H1 (cell line): Measurements from ENCODE around the gene VSIR. TPM values are rescaled to one million over a fixed set of nuclear protein-coding genes. Genes with fewer than 3 reads are reported as not detected.
A peak's percentile ranks its signal among the peaks of the same experiment; 100 is the strongest.

Source experiments
- CTCF ChIA-PET: fragments of 300-600 bp; sonication (Branson Sonifier 250); formaldehyde crosslinking; loops from one replicate; lab custom pipeline; 2021; ENCODE audit not compliant: partially characterized antibody; lab: Charles Lee
- POLR2A ChIA-PET: fragments of 300-600 bp; sonication (Branson Sonifier 250); formaldehyde crosslinking; loops from one replicate; lab custom pipeline; 2021; ENCODE audit warnings: inconsistent platforms; ENCODE audit not compliant: partially characterized antibody; lab: Charles Lee
- DNase-seq, 2 experiments: peaks; one replicate each; pipeline versions ENCODE4 v3.0.0 to v3.0.0-alpha.2; 2010 to 2022; ENCODE audit warnings: low spot score in 2 of 2, low read depth in 1 of 2, mixed read lengths in 1 of 2
- FAIRE-seq: peaks from 2 replicates; lab custom pipeline; 2011; peaks lifted over from hg19 to GRCh38; lab: Jason Lieb, UNC
- H2AFZ ChIP-seq: 2 replicates; pipeline ENCODE4 v1.8.1; 2012; ENCODE audit warnings: low read length, inconsistent platforms
- H2AK5ac ChIP-seq: 2 replicates; pipeline ENCODE4 v1.6.1; 2013; ENCODE audit warnings: low read depth, low read length
- H2BK120ac ChIP-seq: replicated peaks from 2 replicates; pipeline ENCODE3; 2013; ENCODE audit warnings: low read depth, low read length, inconsistent platforms
- H2BK12ac ChIP-seq: 2 replicates; pipeline ENCODE4 v1.6.1; 2013; ENCODE audit warnings: low read depth, low read length
- H2BK15ac ChIP-seq: 2 replicates; pipeline ENCODE4 v1.6.1; 2013; ENCODE audit warnings: low read length
- H2BK20ac ChIP-seq: 2 replicates; pipeline ENCODE4 v1.6.1; 2013; ENCODE audit warnings: low read length
- H2BK5ac ChIP-seq: 2 replicates; pipeline ENCODE4 v1.6.1; 2013; ENCODE audit warnings: low read depth, low read length
- H3K14ac ChIP-seq: 2 replicates; pipeline ENCODE4 v1.6.1; 2013; ENCODE audit warnings: inconsistent platforms; ENCODE audit not compliant: insufficient read length
- H3K18ac ChIP-seq: 2 replicates; pipeline ENCODE4 v1.6.1; 2013; ENCODE audit warnings: low read length; ENCODE audit errors: extremely low read depth
- H3K23ac ChIP-seq: 2 replicates; pipeline ENCODE4 v1.6.1; 2013; ENCODE audit warnings: inconsistent platforms; ENCODE audit not compliant: insufficient read length
- H3K23me2 ChIP-seq: 2 replicates; pipeline ENCODE4 v1.6.1; 2013; ENCODE audit warnings: low read depth, low read length
- H3K27ac ChIP-seq: 2 replicates; pipeline ENCODE4 v1.6.1; 2011; ENCODE audit warnings: low read depth, low read length, inconsistent platforms
- H3K27me3 ChIP-seq, 4 experiments: replicated peaks in 1 of 4; 1 replicate in 1 of 4; 2 replicates in 3 of 4; pipeline versions ENCODE4 v1.6.1 to v1.8.1; 2011 to 2013; ENCODE audit warnings: low read length in 3 of 4, mild to moderate bottlenecking in 3 of 4, inconsistent platforms in 2 of 4, mixed read lengths in 2 of 4, moderate library complexity in 1 of 4; ENCODE audit not compliant: control insufficient read depth in 3 of 4, insufficient read depth in 3 of 4; ENCODE audit errors: extremely low read depth in 1 of 4
- H3K36me3 ChIP-seq, 4 experiments: 2 replicates each; pipeline versions ENCODE4 v1.6.1 to v1.8.1; 2011 to 2013; ENCODE audit warnings: mild to moderate bottlenecking in 4 of 4, low read length in 3 of 4, moderate library complexity in 2 of 4, control low read depth in 1 of 4, inconsistent platforms in 1 of 4; ENCODE audit not compliant: insufficient read depth in 4 of 4, control insufficient read depth in 2 of 4
- H3K4ac ChIP-seq: replicated peaks from 2 replicates; pipeline ENCODE3; 2013; ENCODE audit warnings: low read length, low read depth, mixed read lengths, inconsistent platforms; ENCODE audit not compliant: insufficient read length
- H3K4me1 ChIP-seq, 4 experiments: replicated peaks in 1 of 4; 1 replicate in 1 of 4; 2 replicates in 3 of 4; pipeline versions ENCODE4 v1.6.1 to v1.8.1; 2011 to 2013; ENCODE audit warnings: low read length in 3 of 4, inconsistent platforms in 2 of 4, mixed read lengths in 1 of 4; ENCODE audit not compliant: insufficient read depth in 4 of 4, control insufficient read depth in 3 of 4
- H3K4me2 ChIP-seq, 2 experiments: 2 replicates each; pipeline versions ENCODE4 v1.6.1 to v1.8.1; 2011 to 2013; ENCODE audit warnings: low read depth in 2 of 2, low read length in 2 of 2, control low read depth in 1 of 2, inconsistent platforms in 1 of 2, mild to moderate bottlenecking in 1 of 2; ENCODE audit not compliant: insufficient read depth in 1 of 2
- H3K4me3 ChIP-seq, 4 experiments: fragments of 200-600, 300-600 bp in 1 of 4; sonication (generic), shearing (Covaris generic), sonication (Bioruptor Twin) in 1 of 4; 2 replicates each; pipeline versions ENCODE4 v1.5.1 to v1.8.1; 2011 to 2016; ENCODE audit warnings: low read length in 4 of 4, low read depth in 3 of 4, control low read depth in 2 of 4, inconsistent platforms in 2 of 4, mild to moderate bottlenecking in 2 of 4, mixed read lengths in 1 of 4, moderate library complexity in 1 of 4; ENCODE audit not compliant: insufficient read depth in 2 of 4; ENCODE audit errors: extremely low read depth in 1 of 4
- H3K56ac ChIP-seq: replicated peaks from 2 replicates; pipeline ENCODE3; 2013; ENCODE audit warnings: low read depth, mild to moderate bottlenecking, mixed read lengths, low read length, inconsistent platforms; ENCODE audit not compliant: insufficient read length
- H3K79me1 ChIP-seq: 2 replicates; pipeline ENCODE4 v1.6.1; 2013; ENCODE audit warnings: low read depth, low read length, control low read depth
- H3K79me2 ChIP-seq, 2 experiments: 2 replicates each; pipeline versions ENCODE4 v1.6.1 to v1.8.1; 2012 to 2013; ENCODE audit warnings: low read length in 2 of 2, mild to moderate bottlenecking in 2 of 2, inconsistent platforms in 1 of 2; ENCODE audit not compliant: insufficient read depth in 2 of 2, control insufficient read depth in 1 of 2
- H3K9ac ChIP-seq, 4 experiments: replicated peaks in 1 of 4; 1 replicate in 1 of 4; 2 replicates in 3 of 4; pipeline versions ENCODE4 v1.6.1 to v1.8.1; 2011 to 2013; ENCODE audit warnings: low read depth in 3 of 4, low read length in 3 of 4, control low read depth in 2 of 4, mild to moderate bottlenecking in 2 of 4, moderate library complexity in 2 of 4, inconsistent platforms in 1 of 4; ENCODE audit errors: extremely low read depth in 1 of 4
- H3K9me3 ChIP-seq, 2 experiments: 2 replicates each; pipeline versions ENCODE4 v1.6.1 to v1.8.1; 2012 to 2013; ENCODE audit warnings: mild to moderate bottlenecking in 2 of 2, moderate library complexity in 2 of 2, control low read depth in 1 of 2, inconsistent platforms in 1 of 2, low read depth in 1 of 2, low read length in 1 of 2, mixed read lengths in 1 of 2; ENCODE audit not compliant: insufficient read depth in 2 of 2
- H4K20me1 ChIP-seq, 2 experiments: replicated peaks in 1 of 2; 2 replicates each; pipeline versions ENCODE3 to v1.8.1; 2011 to 2013; ENCODE audit warnings: inconsistent platforms in 2 of 2, low read length in 2 of 2, mild to moderate bottlenecking in 1 of 2; ENCODE audit not compliant: insufficient read depth in 2 of 2, control insufficient read depth in 1 of 2
- H4K5ac ChIP-seq: 2 replicates; pipeline ENCODE4 v1.6.1; 2013; ENCODE audit warnings: low read length, low read depth, mixed read lengths, inconsistent platforms; ENCODE audit not compliant: insufficient read length
- H4K8ac ChIP-seq: 2 replicates; pipeline ENCODE4 v1.8.0; 2013; ENCODE audit warnings: mild to moderate bottlenecking, moderate library complexity, low read length, inconsistent platforms; ENCODE audit not compliant: insufficient read depth; ENCODE audit errors: extremely low read depth
- H4K91ac ChIP-seq: replicated peaks from 2 replicates; pipeline ENCODE3; 2013; ENCODE audit warnings: low read length, mixed read lengths, inconsistent platforms; ENCODE audit not compliant: insufficient read length
- BACH1 ChIP-seq: IDR thresholded peaks from 2 replicates; pipeline ENCODE4 v1.6.1; 2012; ENCODE audit warnings: low read length, improper control_type of control experiment
- GABPA ChIP-seq: IDR thresholded peaks from 2 replicates; pipeline ENCODE4 v1.6.1; 2011; ENCODE audit warnings: mild to moderate bottlenecking, low read length, moderate library complexity, borderline replicate concordance; ENCODE audit not compliant: insufficient read depth
- HDAC6 ChIP-seq: IDR thresholded peaks from one replicate; pipeline ENCODE4 v1.7.1; 2012; ENCODE audit warnings: low read depth, mild to moderate bottlenecking, inconsistent platforms, low read length, moderate library complexity
- PHF8 ChIP-seq: fragments of 200-600 bp; sonication (generic); conservative IDR thresholded peaks from 2 replicates; pipeline ENCODE4 v1.7.1; 2012; ENCODE audit warnings: low read depth, mild to moderate bottlenecking, inconsistent platforms, low read length, moderate library complexity
- POLR2AphosphoS5 ChIP-seq: IDR thresholded peaks from 2 replicates; pipeline ENCODE4 v1.6.1; 2011; ENCODE audit warnings: low read depth, low read length
- RFX5 ChIP-seq: IDR thresholded peaks from 2 replicates; pipeline ENCODE4 v1.6.1; 2011; ENCODE audit warnings: low read depth, low read length, improper control_type of control experiment, borderline replicate concordance
- SUZ12 ChIP-seq: fragments of 200-600 bp; sonication (generic); IDR thresholded peaks from 2 replicates; pipeline ENCODE4 v1.6.1; 2012; ENCODE audit warnings: mild to moderate bottlenecking, inconsistent platforms, low read length, moderate library complexity, mixed read lengths
- WGBS, 2 experiments: shearing (Covaris generic) in 1 of 2; methylation state at CpG; one replicate each; pipeline versions ENCODE4 v1.1.6 to v1.1.7; 2013 to 2015; ENCODE audit warnings: low lambda C conversion rate in 2 of 2, mixed read lengths in 2 of 2, inconsistent platforms in 1 of 2, low coverage in 1 of 2, missing lambda C conversion rate in 1 of 2; ENCODE audit not compliant: insufficient replicate concordance in 2 of 2, insufficient coverage in 1 of 2, insufficient read length in 1 of 2; ENCODE audit errors: extremely low coverage in 1 of 2, missing lambda C conversion rate in 1 of 2; 5-methylcytosine and 5-hydroxymethylcytosine counted together
- polyA plus RNA-seq, 7 experiments: library from polyadenylated mRNA; depleted of rRNA in 3 of 7; stranded (reverse) in 5 of 7; unstranded in 2 of 7; fragments of >200 nt in 5 of 7; fragments of 200-250 nt in 2 of 7; gene quantifications; 1 replicate in 5 of 7; 2 replicates in 1 of 7; 4 replicates in 1 of 7; pipeline versions ENCODE4 v1.2.1 to v1.2.3, GENCODE V29; 2011 to 2013; ENCODE audit warnings: missing spikeins in 2 of 7, mixed read lengths in 2 of 7
- total RNA-seq: library from RNA; stranded (reverse); fragmentation: NEBNext Ultra II Directional; extraction: Animal tissue kit (Norgen Biotek cat#: 25700); gene quantifications from 2 replicates; pipeline ENCODE4 v1.2.1, GENCODE V29; 2021
- TF ChIP-seq, protein P1 (sequence below): IDR thresholded peaks from 2 replicates; pipeline ENCODE4 v1.6.1; 2011; ENCODE audit warnings: low read length, improper control_type of control experiment
- TF ChIP-seq, protein P2 (sequence below), 3 experiments: IDR thresholded peaks; 1 replicate in 2 of 3; 2 replicates in 1 of 3; pipeline versions ENCODE4 v1.5.1 to v1.6.1; 2011; ENCODE audit warnings: low read length in 3 of 3, mild to moderate bottlenecking in 3 of 3, inconsistent platforms in 2 of 3, low read depth in 1 of 3, moderate library complexity in 1 of 3; ENCODE audit not compliant: insufficient read depth in 1 of 3; ENCODE audit errors: control extremely low read depth in 1 of 3

Gene VSIR
- total and polyA plus RNA-seq, 2 of the 8 experiments (the other 6 are each of a cell fraction or from before 2014, with no cell fraction given), result 0.33 TPM; not detected in 1

DNA sequence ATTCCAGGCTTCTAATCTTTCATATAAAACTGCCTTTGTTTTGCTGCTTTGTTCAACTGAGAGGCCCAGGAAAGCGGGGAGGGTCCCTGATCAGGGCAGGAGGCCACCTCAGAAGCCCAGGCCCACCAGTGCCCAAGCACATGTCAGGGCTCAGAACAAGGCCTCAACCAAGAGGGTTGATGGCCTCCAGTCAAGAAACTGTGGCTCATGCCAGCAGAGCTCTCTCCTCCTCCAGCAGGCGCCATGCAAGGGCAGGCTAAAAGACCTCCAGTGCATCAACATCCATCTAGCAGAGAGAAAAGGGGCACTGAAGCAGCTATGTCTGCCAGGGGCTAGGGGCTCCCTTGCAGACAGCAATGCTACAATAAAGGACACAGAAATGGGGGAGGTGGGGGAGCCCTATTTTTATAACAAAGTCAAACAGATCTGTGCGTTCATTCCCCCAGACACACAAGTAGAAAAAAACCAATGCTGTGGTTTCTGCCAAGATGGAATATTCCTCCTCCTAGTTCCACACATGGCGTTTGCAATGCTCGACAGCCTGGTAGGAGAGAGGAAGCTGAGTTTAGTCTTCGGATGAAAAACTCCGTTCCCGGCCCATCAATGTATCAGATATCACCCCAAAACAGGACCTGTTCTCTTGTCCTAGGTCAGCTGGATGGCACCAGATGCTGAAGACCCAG, 43.8 kb upstream of the VSIR start:
- Histone ChIP-seq H3K56ac (no peak overlapping the region), H4K8ac (0 out of 2 replicates have a peak overlapping the region, but pooled peaks have one; percentile 29), H3K4me1 (peaks cover 0 to 3% (median 0%) of the 10 kb centered on the region in 4 experiments; a peak in 1 of 7 replicates), H3K23me2 (no peaks in the 10 kb centered on the region), H2AK5ac (no peak overlapping the region), H4K20me1 (peaks cover 6 to 8% of the 10 kb centered on the region in 2 experiments), H2BK20ac (no peak overlapping the region), H3K4ac (no peak overlapping the region), H3K9ac (no peak overlapping the region), H3K79me1 (0 out of 2 replicates have a peak, but pooled peaks cover 2% of the 10 kb centered on the region), H3K79me2 (no peaks in the 10 kb centered on the region), H3K14ac (no peak overlapping the region), H2AFZ (no peak overlapping the region), H2BK120ac (no peak overlapping the region), H3K4me3 (no peak overlapping the region), H4K91ac (no peak overlapping the region), H3K27me3 (no peaks in the 10 kb centered on the region), H2BK12ac (no peak overlapping the region), H4K5ac (no peak overlapping the region), H3K27ac (no peak overlapping the region), H3K18ac (no peak overlapping the region), H3K4me2 (no peak overlapping the region), H3K36me3 (peaks cover 35 to 69% (median 61%) of the 10 kb centered on the region in 4 experiments), H3K9me3 (no peaks in the 10 kb centered on the region), H2BK5ac (no peak overlapping the region), H2BK15ac (no peak overlapping the region), H3K23ac (no peak overlapping the region)
- ChIA-PET CTCF (interaction anchor here (0.5 to 4.0 kb wide), 7 partner anchors 9 to 80 kb away, joined by 3 to 23 read pairs (median 4); no protein-coding TSS in a partner anchor), POLR2A (no interaction called here)
- FAIRE-seq, result no peak
- WGBS, 2 experiments, result 92% methylated on average over 8 of the region's 8 CpGs; no CpG with 5 or more reads in 1 of the 2 experiments
- no peak for DNase-seq
- no peak for TF ChIP-seq HDAC6
- TF ChIP-seq, protein P1, sequence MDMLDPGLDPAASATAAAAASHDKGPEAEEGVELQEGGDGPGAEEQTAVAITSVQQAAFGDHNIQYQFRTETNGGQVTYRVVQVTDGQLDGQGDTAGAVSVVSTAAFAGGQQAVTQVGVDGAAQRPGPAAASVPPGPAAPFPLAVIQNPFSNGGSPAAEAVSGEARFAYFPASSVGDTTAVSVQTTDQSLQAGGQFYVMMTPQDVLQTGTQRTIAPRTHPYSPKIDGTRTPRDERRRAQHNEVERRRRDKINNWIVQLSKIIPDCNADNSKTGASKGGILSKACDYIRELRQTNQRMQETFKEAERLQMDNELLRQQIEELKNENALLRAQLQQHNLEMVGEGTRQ, result no peak
- TF ChIP-seq RFX5, result no peak
- TF ChIP-seq, protein P2, sequence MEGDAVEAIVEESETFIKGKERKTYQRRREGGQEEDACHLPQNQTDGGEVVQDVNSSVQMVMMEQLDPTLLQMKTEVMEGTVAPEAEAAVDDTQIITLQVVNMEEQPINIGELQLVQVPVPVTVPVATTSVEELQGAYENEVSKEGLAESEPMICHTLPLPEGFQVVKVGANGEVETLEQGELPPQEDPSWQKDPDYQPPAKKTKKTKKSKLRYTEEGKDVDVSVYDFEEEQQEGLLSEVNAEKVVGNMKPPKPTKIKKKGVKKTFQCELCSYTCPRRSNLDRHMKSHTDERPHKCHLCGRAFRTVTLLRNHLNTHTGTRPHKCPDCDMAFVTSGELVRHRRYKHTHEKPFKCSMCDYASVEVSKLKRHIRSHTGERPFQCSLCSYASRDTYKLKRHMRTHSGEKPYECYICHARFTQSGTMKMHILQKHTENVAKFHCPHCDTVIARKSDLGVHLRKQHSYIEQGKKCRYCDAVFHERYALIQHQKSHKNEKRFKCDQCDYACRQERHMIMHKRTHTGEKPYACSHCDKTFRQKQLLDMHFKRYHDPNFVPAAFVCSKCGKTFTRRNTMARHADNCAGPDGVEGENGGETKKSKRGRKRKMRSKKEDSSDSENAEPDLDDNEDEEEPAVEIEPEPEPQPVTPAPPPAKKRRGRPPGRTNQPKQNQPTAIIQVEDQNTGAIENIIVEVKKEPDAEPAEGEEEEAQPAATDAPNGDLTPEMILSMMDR (IDR thresholded peaks at IDR 0.05; ENCODE audit: control extremely low read depth in 1 of 3, insufficient read depth in 1 of 3, low read depth in 1 of 3, low read length in 3 of 3), result no peak
- TF ChIP-seq SUZ12, result no peak
- no peak for TF ChIP-seq POLR2AphosphoS5
- no peak for TF ChIP-seq GABPA
- TF ChIP-seq PHF8, result no peak
- TF ChIP-seq BACH1, result no peak
